Tibial nerve (tissue), 4 donors: Measurements from ENCODE around the gene MIEF1.

ENCODE experiments used
- CTCF ChIP-seq, 5 experiments: fragments of 200-600 bp in 3 of 5; fragments of 450-650 bp in 2 of 5; sonication (generic) in 3 of 5; IDR thresholded peaks; one replicate each; pipeline ENCODE4 v1.5.1; 2016 to 2019; ENCODE audit warnings: antibody characterized with exemption in 5 of 5, mild to moderate bottlenecking in 3 of 5, moderate library complexity in 2 of 5
- EP300 ChIP-seq, 2 donors: sonication (generic); formaldehyde crosslinking; IDR thresholded peaks; one replicate each; pipeline ENCODE4 v1.6.1; 2017; ENCODE audit warnings: antibody characterized with exemption in 2 of 2, mild to moderate bottlenecking in 1 of 2

GRCh38 chr22:39500101-39500500 is 2.0 kb upstream of the MIEF1 start:
- TF ChIP-seq CTCF (IDR thresholded peaks at IDR 0.05) (no peak), EP300 (IDR thresholded peaks at IDR 0.05) (no peak)
